Umbilical cord (tissue), 2 donors: ENCODE measurements around the gene CPSF4L. TPM values are rescaled to one million over a fixed set of nuclear protein-coding genes. Genes with fewer than 3 reads are reported as not detected.

Experiments used
- DNase-seq: peaks from one replicate; pipeline ENCODE4 v3.0.0-alpha.2; 2015; ENCODE audit warnings: low spot score
- total RNA-seq: library from RNA; depleted of rRNA; stranded (reverse); fragments of >200 nt; gene quantifications from one replicate; pipeline ENCODE4 v1.2.3, GENCODE V29; 2014; ENCODE audit warnings: low replicate concordance; ENCODE audit not compliant: insufficient read depth

The CPSF4L gene
- total RNA-seq, 1 donor from 2014 or later, result not detected

- peak; percentile 29 for DNase-seq
These were observed 28.9 kb downstream of the CPSF4L start for GRCh38 chr17:73232587-73233373.

GRCh38 chr17:73231841-73232586 lies 29.7 kb downstream of the CPSF4L start:
- peak; percentile 98 for DNase-seq

GRCh38 chr17:73231395-73231794 lies 30.3 kb downstream of the CPSF4L start:
- DNase-seq, result peak; percentile 9

GRCh38 chr17:73230088-73230487 lies 31.6 kb downstream of the CPSF4L start:
- DNase-seq, result no peak

DNA sequence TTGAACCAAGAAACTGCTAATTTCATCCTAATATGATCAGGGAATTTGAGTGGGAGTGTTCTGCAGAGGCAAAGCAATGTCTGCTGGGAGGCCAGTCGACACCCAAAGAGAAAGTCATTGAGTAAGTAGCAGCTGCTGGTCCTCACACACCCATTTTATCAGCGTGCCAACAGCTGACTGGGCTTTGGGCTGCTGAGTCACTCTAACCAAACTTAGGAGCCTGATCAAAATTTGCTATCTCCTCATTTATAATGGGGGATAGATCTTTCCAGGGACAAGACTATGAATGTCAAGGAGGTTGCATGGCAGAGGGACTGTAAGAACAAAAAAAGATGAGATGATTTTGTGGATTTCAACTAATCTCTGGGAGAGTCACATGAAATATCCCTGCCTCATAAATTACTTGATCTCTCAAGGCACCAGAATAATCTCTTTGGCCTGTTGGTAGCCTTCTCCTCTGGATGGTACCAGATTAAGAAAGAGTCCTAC lies 32.9 kb downstream of the CPSF4L start:
- peak; percentile 49 for DNase-seq

DNA sequence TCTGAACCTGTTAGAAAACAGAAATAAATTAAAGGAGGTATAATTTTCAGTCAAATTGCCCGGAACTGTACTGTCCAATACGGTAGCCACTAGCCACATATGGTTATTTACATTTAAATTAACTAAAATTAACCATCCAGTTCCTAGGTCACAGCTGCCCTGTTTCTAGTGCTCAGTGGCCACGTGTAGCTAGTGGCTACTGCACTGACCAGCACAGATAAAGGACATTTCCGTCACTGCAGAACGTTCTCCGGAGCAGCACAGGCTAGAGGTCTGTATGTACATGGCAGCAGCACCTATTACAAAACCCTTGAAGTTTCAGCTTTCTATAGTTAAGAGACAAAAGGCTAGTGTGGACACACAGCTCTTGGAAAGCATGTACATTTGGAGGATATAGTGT lies 33.7 kb downstream of the CPSF4L start:
- DNase-seq, result no peak

- no peak for DNase-seq
These were observed 34.3 kb downstream of the CPSF4L start for GRCh38 chr17:73227379-73227778.

GRCh38 chr17:73226556-73227172 lies 35.0 kb downstream of the CPSF4L start:
- DNase-seq, result no peak

DNA sequence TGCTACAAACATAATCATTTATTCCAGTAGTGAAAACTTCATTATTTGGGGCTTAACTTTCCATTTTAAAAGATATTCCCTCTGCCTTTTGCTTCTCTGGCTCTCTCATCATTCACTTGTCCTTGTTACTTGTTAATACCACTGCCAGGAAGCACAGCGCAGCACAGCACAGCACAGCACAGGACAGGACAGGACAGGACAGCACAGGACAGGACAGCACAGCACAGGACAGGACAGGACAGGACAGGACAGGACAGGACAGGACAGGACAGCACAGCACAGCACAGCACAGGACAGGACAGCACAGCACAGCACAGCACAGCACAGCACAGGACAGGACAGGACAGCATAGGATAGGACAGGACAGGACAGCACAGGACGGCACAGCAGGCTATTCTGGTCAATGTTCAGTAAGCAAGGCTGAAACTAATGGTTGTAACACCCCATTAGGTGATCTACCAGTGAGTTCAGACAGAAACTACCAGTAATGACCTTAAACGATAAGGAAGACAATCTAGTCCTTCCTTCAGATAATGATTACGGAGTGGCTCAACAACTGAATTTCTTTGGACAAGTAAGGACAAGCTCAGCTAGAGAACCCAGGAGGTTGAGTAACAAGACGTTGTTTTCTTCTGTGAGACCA lies 36.9 kb downstream of the CPSF4L start:
- DNase-seq, result no peak

GRCh38 chr17:73224237-73224636 lies 37.4 kb downstream of the CPSF4L start:
- no peak for DNase-seq

GRCh38 chr17:73223626-73224230 lies 38.0 kb downstream of the CPSF4L start:
- DNase-seq, result no peak

DNA sequence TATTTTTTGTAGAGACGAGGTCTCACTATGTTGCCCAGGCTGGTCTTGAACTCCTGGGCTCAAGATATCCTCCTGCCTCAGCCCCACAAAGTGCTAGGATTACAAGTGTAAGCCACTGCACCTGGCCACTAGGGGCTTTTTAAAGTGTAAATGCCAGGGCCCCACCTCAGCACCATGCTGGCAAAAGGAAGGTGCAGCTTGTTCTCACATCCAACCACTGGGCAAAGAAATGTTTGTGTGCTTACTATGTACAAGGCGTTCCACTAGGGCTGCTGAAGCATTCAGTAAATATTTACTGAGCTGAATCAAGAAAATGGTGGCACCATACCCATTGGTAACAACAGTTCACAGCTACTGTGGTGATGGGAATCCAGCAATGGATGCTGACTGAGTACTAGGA lies 46.2 kb downstream of the CPSF4L start:
- no peak for DNase-seq

DNA sequence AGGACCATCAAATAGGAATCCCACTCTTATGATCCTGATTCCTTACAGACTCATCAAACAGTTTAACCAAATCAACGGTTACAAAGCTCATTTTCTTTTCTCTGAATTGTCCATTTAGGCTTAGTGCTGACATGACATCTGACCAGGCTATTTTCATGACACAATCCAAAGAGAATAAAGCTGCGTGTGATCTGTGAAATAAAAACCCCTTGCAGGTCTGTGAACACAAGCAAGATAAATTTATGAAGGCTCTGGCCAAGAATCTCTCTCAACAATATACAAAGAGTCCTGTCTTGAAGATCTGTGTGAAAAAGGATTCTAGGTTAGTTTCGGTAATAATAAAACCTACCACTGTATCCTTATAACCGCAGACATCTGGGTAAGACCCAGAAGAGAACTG lies 46.8 kb downstream of the CPSF4L start:
- no peak for DNase-seq

- no peak for DNase-seq
These were observed 47.7 kb downstream of the CPSF4L start for GRCh38 chr17:73214008-73214407.

GRCh38 chr17:73211745-73212144 lies 49.9 kb downstream of the CPSF4L start:
- DNase-seq, result no peak

DNA sequence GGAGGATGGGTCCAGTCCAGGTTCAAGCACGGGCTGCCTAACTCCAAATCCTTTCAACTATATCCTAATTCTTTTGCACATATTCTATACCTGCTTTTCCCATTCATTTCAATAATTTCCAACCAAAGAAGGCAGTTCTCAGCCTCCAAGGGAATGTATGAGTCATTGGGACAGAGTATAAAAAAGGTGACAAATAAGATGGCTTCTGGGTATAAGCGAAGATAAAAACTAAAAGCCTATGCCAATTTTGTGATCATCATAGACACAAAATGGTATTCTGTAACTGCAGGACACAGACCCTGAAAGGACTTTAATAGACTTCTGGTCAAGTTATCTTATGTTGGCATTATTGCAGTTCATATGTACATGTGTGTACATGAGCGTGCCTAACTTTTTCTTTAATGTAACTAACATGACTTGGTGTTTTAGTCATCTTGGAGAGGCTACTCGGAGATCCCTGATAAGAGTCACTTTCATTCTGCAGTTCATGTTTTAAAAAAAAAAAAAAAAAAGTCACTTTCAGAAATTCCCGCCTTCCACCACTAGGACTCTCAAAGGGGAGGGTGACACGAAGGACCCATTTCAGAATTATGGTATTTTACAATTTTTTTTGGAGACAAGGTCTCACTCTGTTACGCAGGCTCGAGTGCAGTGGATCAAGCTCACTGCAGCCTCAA lies 51.5 kb downstream of the CPSF4L start:
- no peak for DNase-seq

- no peak for DNase-seq
These were observed 52.2 kb downstream of the CPSF4L start for GRCh38 chr17:73209436-73209835.

- no peak for DNase-seq
These were observed 53.4 kb downstream of the CPSF4L start for GRCh38 chr17:73208139-73208827.

DNA sequence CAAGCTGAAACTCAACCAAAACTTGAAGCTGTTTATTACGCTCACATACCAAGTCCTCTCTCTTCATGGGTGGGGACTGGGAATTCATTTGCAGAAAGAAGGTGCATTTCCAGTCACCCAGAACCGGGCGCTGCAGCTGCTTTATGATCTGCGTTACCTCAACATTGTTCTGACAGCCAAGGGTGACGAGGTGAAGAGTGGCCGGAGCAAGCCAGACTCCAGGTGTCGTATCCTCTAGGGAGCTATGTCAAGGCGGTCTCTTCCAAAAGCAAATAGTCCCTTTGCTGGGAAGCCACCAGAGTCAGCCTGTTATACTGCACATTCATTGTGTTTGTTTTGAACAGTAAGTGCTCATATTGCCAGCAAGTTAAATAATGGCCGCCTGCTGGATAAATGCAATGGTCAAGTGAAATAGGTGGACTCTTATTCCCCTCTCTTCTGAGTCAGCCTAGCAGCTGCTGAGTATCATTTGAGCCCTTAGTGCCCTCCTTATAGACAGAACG lies 56.2 kb downstream of the CPSF4L start:
- no peak for DNase-seq
